Hepatocyte (in vitro differentiated cells): ENCODE measurements around the gene MRPL36. TPM values are rescaled to one million over a fixed set of nuclear protein-coding genes. Genes with fewer than 3 reads are reported as not detected.
"Not testable (repeated sequence)": the region's sequence is repeated elsewhere in the genome, so short reads cannot be mapped to it uniquely, and the experiment has no call there.

Source experiments
- DNase-seq: peaks from one replicate; pipeline ENCODE4 v3.0.0-alpha.2; 2016; ENCODE audit warnings: low spot score
- H2AFZ ChIP-seq: fragments of 200-600 bp; sonication (generic); 2 replicates; pipeline ENCODE4 v1.6.0; 2016; ENCODE audit warnings: antibody characterized with exemption, mild to moderate bottlenecking
- H3K27ac ChIP-seq: fragments of 200-600 bp; sonication (generic); 2 replicates; pipeline ENCODE4 v1.5.1; 2016; ENCODE audit warnings: mild to moderate bottlenecking
- H3K27me3 ChIP-seq: fragments of 200-600 bp; sonication (generic); 2 replicates; pipeline ENCODE4 v1.6.1; 2016
- H3K36me3 ChIP-seq: fragments of 200-600 bp; sonication (generic); replicated peaks from 2 replicates; pipeline ENCODE4 v1.5.1; 2016; ENCODE audit warnings: low read depth; ENCODE audit not compliant: insufficient read depth
- H3K4me1 ChIP-seq: fragments of 200-600 bp; sonication (generic); 2 replicates; pipeline ENCODE4 v1.5.1; 2016; ENCODE audit warnings: mild to moderate bottlenecking, moderate library complexity; ENCODE audit not compliant: insufficient read depth
- H3K4me2 ChIP-seq: fragments of 200-600 bp; sonication (generic); 2 replicates; pipeline ENCODE4 v1.6.0; 2016
- H3K4me3 ChIP-seq: fragments of 200-600 bp; sonication (generic); 2 replicates; pipeline ENCODE4 v1.5.1; 2016; ENCODE audit warnings: mild to moderate bottlenecking
- H3K79me2 ChIP-seq: fragments of 200-600 bp; sonication (generic); 2 replicates; pipeline ENCODE4 v1.6.0; 2017; ENCODE audit warnings: mild to moderate bottlenecking
- H3K9me2 ChIP-seq: fragments of 200-600 bp; sonication (generic); replicated peaks from 2 replicates; pipeline ENCODE4 v1.6.0; 2017; ENCODE audit warnings: mild to moderate bottlenecking; ENCODE audit not compliant: insufficient read depth
- H3K9me3 ChIP-seq: fragments of 200-600 bp; sonication (generic); 2 replicates; pipeline ENCODE4 v1.5.1; 2016; ENCODE audit warnings: low read depth, mild to moderate bottlenecking
- H4K20me1 ChIP-seq: fragments of 200-600 bp; sonication (generic); 2 replicates; pipeline ENCODE4 v1.6.0; 2016; ENCODE audit warnings: mild to moderate bottlenecking; ENCODE audit not compliant: insufficient read depth, poor library complexity, severe bottlenecking
- EZH2 ChIP-seq: fragments of 200-600 bp; sonication (generic); IDR thresholded peaks from 2 replicates; pipeline ENCODE4 v1.6.1; 2016; ENCODE audit warnings: antibody characterized with exemption, mild to moderate bottlenecking, borderline replicate concordance
- EZH2phosphoT487 ChIP-seq: fragments of 200-600 bp; sonication (generic); IDR thresholded peaks from one replicate; pipeline ENCODE4 v1.6.1; 2018; ENCODE audit warnings: antibody characterized with exemption, mild to moderate bottlenecking, low read depth, moderate library complexity; ENCODE audit not compliant: unreplicated experiment, severe bottlenecking
- WGBS: methylation state at CpG from one replicate; pipeline ENCODE4 v1.1.6; 2016; ENCODE audit warnings: low lambda C conversion rate; ENCODE audit errors: missing lambda C conversion rate; 5-methylcytosine and 5-hydroxymethylcytosine counted together
- polyA plus RNA-seq: library from polyadenylated mRNA; unstranded; fragments of >200 nt; fragmentation: Nextera tagmentation; extraction: Ambion mirVana; gene quantifications from 2 replicates; pipeline ENCODE4 v1.2.1, GENCODE V29; 2016
- total RNA-seq: library from RNA; depleted of rRNA; stranded (reverse); fragments of >200 nt; gene quantifications from 2 replicates; pipeline ENCODE4 v1.2.3, GENCODE V29; 2014
- TF ChIP-seq, protein P1 (sequence below): fragments of 200-600 bp; sonication (generic); IDR thresholded peaks from 2 replicates; pipeline ENCODE4 v1.5.1; 2016; ENCODE audit warnings: antibody characterized with exemption, mild to moderate bottlenecking; ENCODE audit not compliant: poor library complexity

The MRPL36 gene
- total and polyA plus RNA-seq, 2 experiments from 2014 or later: 25.6 to 107 TPM

DNA sequence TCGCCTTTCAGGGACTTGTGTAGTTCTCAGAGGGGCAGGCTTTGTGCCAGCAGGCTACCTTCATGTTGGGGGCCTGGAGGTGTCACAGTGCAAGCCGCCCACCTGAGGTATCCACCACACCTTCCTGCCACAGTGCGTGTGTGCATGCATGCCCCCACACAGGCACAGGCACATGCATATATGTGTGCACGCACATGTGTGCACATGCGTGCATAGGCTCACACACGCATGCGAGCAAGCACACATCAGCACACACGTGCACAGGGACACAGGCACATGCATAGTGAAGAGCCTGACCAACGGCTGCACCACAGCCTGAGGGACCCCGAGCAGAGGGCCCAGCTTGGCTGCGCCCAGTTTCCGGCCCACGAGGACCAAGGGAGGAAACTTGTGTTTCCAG is 46.9 kb upstream of the MRPL36 start:
- Histone ChIP-seq H2AFZ (no peak overlapping the region), H3K4me2 (no peak overlapping the region), H3K27me3 (peaks cover 41% of the 10 kb centered on the region), H3K4me3 (no peak overlapping the region), H4K20me1 (no peaks in the 10 kb centered on the region), H3K36me3 (no peaks in the 10 kb centered on the region), H3K79me2 (no peaks in the 10 kb centered on the region), H3K27ac (no peak overlapping the region), H3K9me2 (no peaks in the 10 kb centered on the region), H3K9me3 (no peaks in the 10 kb centered on the region), H3K4me1 (peaks cover 4% of the 10 kb centered on the region)
- 96% methylated on average over 12 of the region's 13 CpGs for WGBS
- TF ChIP-seq EZH2: no peak
- TF ChIP-seq, protein P1, sequence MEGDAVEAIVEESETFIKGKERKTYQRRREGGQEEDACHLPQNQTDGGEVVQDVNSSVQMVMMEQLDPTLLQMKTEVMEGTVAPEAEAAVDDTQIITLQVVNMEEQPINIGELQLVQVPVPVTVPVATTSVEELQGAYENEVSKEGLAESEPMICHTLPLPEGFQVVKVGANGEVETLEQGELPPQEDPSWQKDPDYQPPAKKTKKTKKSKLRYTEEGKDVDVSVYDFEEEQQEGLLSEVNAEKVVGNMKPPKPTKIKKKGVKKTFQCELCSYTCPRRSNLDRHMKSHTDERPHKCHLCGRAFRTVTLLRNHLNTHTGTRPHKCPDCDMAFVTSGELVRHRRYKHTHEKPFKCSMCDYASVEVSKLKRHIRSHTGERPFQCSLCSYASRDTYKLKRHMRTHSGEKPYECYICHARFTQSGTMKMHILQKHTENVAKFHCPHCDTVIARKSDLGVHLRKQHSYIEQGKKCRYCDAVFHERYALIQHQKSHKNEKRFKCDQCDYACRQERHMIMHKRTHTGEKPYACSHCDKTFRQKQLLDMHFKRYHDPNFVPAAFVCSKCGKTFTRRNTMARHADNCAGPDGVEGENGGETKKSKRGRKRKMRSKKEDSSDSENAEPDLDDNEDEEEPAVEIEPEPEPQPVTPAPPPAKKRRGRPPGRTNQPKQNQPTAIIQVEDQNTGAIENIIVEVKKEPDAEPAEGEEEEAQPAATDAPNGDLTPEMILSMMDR: no peak
- no peak for TF ChIP-seq EZH2phosphoT487
- no peak for DNase-seq

DNA sequence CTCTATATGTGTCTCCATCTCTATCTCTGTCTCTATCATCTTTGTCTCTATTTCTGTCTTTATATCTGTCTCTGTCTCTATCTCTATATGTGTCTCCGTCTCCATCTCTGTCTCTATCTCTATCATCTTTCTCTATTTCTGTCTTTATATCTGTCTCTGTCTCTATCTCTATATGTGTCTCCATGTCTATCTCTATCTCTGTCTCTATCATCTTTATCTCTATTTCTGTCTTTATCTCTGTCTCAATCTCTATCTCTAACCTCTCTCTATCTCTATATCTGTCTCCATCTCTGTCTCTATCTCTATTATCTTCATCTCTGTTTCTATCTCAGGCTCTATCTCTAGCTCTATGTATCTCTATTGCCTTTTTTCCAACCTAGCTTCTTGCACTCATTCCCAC is 46.1 kb upstream of the MRPL36 start:
- H2AFZ ChIP-seq: no peak overlapping the region
- H3K27ac ChIP-seq: no peak overlapping the region
- H3K36me3 ChIP-seq: no peaks in the 10 kb centered on the region
- DNase-seq: no peak
- no peaks in the 10 kb centered on the region for H3K4me1 ChIP-seq
- no peaks in the 10 kb centered on the region for H3K9me2 ChIP-seq
- H3K4me2 ChIP-seq: no peak overlapping the region
- TF ChIP-seq, protein P1: no peak
- peaks cover 36% of the 10 kb centered on the region for H3K27me3 ChIP-seq
- no peaks in the 10 kb centered on the region for H3K79me2 ChIP-seq
- WGBS: 94% methylated on average over 1 of the region's 1 CpG
- H4K20me1 ChIP-seq: no peaks in the 10 kb centered on the region
- no peaks in the 10 kb centered on the region for H3K9me3 ChIP-seq
- H3K4me3 ChIP-seq: no peak overlapping the region

DNA sequence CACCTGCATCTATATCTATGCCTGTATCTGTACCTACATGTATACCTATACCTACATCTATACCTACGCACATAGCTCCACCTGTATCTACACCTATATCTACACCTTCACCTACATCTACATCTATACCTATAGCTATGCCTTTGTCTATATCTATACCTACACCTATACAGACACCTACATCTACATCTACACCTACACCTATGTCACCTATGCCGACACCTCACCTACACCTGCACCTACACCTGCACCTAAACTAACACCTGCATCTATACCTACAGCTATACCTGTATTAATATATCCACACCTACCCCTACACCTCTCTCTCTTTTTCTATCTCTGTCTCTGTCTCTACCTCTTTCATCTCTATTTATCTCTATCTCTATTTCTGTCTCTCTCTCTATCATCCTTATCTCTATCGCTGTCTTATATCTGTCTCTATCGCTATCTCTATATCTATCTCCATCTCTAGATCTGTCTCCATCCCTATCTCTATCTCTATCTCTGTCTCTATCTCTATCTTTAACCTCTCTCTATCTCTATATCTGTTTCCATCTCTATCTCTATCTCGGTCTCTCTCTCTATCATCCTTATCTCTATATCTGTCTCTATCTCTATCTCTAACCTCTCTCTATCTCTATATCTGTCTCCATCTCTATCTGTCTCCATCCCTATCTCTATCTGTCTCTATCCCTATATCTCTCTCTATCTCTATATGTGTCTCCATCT is 45.2 kb upstream of the MRPL36 start:
- H3K9me2 ChIP-seq: no peaks in the 10 kb centered on the region
- no peaks in the 10 kb centered on the region for H3K4me1 ChIP-seq
- H3K27me3 ChIP-seq: peaks cover 28% of the 10 kb centered on the region
- H3K4me2 ChIP-seq: no peak overlapping the region
- TF ChIP-seq EZH2phosphoT487 (no peak), EZH2 (no peak)
- TF ChIP-seq, protein P1: no peak
- no peaks in the 10 kb centered on the region for H4K20me1 ChIP-seq
- H3K9me3 ChIP-seq: no peaks in the 10 kb centered on the region
- no peak overlapping the region for H3K27ac ChIP-seq
- WGBS: 97% methylated on average over 5 of the region's 5 CpGs
- H3K36me3 ChIP-seq: no peaks in the 10 kb centered on the region
- DNase-seq: no peak
- H3K4me3 ChIP-seq: no peak overlapping the region
- no peak overlapping the region for H2AFZ ChIP-seq
- H3K79me2 ChIP-seq: no peaks in the 10 kb centered on the region

DNA sequence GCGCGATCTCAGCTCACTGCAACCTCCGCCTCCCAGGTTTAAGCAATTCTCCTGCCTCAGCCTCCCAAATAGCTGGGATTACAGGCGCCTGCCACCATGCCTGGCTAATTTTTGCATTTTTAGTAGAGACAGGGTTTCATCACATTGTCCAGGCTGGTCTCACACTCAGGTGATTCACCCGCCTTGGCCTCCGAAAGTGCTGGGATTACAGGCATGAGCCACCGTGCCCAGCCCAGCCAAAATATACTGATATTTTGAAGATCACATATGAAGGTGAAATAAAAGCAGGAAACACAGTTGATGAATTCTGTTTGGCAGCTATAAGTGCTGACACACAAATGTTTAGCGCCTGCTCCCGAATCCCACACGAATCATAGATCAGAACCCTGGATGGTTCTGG is 44.1 kb upstream of the MRPL36 start:
- peaks cover 18% of the 10 kb centered on the region for H3K27me3 ChIP-seq

More for the DNA sequence above, 44.1 kb upstream of the MRPL36 start:
- not testable (repeated sequence) for H2AFZ ChIP-seq, H4K20me1 ChIP-seq, H3K27ac ChIP-seq, H3K79me2 ChIP-seq, H3K4me1 ChIP-seq, H3K9me3 ChIP-seq, H3K4me2 ChIP-seq, DNase-seq, H3K9me2 ChIP-seq, H3K36me3 ChIP-seq, H3K4me3 ChIP-seq
- WGBS: 88% methylated on average over 10 of the region's 10 CpGs
